Liver (tissue), 3 donors: ENCODE measurements around the gene FOXD4.
"Not testable (repeated sequence)": the region's sequence is repeated elsewhere in the genome, so short reads cannot be mapped to it uniquely, and the experiment has no call there.

Experiments
- NR2F2 ChIP-seq: IDR thresholded peaks from 2 replicates; pipeline ENCODE4 v1.6.1; 2016; ENCODE audit warnings: antibody characterized with exemption
- RXRA ChIP-seq, 2 donors: IDR thresholded peaks; 2 replicates each; pipeline ENCODE4 v1.6.1; 2017 to 2018; ENCODE audit warnings: antibody characterized with exemption in 2 of 2, mild to moderate bottlenecking in 1 of 2
- TAF1 ChIP-seq: conservative IDR thresholded peaks from 2 replicates; pipeline ENCODE4 v1.6.1; 2016; ENCODE audit warnings: antibody characterized with exemption, mild to moderate bottlenecking
- YY1 ChIP-seq: IDR thresholded peaks from 2 replicates; pipeline ENCODE4 v1.6.1; 2016; ENCODE audit warnings: antibody characterized with exemption, mild to moderate bottlenecking
- TF ChIP-seq, protein P1 (sequence below): fragments of 150-350 bp; IDR thresholded peaks from 2 replicates; pipeline ENCODE4 v1.5.1; 2017; ENCODE audit warnings: improper control_type of control experiment, low read depth, low read length; ENCODE audit not compliant: missing input control
- TF ChIP-seq, protein P2 (sequence below): IDR thresholded peaks from 2 replicates; pipeline ENCODE4 v1.6.1; 2016; ENCODE audit warnings: antibody characterized with exemption
- donor health status: healthy.
- donor health status: healthy.

DNA sequence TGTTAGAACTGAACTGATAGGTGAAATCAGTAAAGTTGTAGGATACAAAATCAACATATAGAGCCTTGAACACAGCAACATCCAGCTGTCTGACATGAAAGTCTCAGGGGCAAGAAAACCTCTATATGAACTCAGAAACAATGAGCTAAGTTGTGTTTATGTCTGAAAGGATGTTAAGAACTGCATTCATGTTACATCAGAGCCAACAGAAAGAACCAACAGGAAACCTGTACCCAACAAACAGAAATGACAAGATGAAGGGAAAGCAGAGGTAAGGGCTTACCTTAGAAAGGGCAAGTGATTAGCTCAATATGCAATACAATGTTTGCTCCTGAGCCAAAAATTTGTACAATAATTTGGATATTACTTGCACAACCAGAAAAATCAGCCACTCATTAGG, 31.5 kb downstream of the FOXD4 start:
- TF ChIP-seq, protein P1, sequence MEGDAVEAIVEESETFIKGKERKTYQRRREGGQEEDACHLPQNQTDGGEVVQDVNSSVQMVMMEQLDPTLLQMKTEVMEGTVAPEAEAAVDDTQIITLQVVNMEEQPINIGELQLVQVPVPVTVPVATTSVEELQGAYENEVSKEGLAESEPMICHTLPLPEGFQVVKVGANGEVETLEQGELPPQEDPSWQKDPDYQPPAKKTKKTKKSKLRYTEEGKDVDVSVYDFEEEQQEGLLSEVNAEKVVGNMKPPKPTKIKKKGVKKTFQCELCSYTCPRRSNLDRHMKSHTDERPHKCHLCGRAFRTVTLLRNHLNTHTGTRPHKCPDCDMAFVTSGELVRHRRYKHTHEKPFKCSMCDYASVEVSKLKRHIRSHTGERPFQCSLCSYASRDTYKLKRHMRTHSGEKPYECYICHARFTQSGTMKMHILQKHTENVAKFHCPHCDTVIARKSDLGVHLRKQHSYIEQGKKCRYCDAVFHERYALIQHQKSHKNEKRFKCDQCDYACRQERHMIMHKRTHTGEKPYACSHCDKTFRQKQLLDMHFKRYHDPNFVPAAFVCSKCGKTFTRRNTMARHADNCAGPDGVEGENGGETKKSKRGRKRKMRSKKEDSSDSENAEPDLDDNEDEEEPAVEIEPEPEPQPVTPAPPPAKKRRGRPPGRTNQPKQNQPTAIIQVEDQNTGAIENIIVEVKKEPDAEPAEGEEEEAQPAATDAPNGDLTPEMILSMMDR, result not testable (repeated sequence)
- TF ChIP-seq NR2F2; TAF1; RXRA (IDR thresholded peaks at IDR 0.05); YY1: not testable (repeated sequence)
- TF ChIP-seq, protein P2, sequence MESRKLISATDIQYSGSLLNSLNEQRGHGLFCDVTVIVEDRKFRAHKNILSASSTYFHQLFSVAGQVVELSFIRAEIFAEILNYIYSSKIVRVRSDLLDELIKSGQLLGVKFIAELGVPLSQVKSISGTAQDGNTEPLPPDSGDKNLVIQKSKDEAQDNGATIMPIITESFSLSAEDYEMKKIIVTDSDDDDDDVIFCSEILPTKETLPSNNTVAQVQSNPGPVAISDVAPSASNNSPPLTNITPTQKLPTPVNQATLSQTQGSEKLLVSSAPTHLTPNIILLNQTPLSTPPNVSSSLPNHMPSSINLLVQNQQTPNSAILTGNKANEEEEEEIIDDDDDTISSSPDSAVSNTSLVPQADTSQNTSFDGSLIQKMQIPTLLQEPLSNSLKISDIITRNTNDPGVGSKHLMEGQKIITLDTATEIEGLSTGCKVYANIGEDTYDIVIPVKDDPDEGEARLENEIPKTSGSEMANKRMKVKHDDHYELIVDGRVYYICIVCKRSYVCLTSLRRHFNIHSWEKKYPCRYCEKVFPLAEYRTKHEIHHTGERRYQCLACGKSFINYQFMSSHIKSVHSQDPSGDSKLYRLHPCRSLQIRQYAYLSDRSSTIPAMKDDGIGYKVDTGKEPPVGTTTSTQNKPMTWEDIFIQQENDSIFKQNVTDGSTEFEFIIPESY, result not testable (repeated sequence)
